MM.1S (cell line): ENCODE data around the gene ZKSCAN1.

Experiments used
- CTCF ChIP-seq: fragments of 300-600 bp; sonication (generic); IDR thresholded peaks from 2 replicates; pipeline ENCODE4 v1.5.1; 2016; ENCODE audit warnings: antibody characterized with exemption, low read length, mixed read lengths
- EZH2 ChIP-seq: fragments of 300-600 bp; sonication (generic); optimal IDR thresholded peaks from 2 replicates; pipeline ENCODE3; 2017; ENCODE audit warnings: low read depth, mild to moderate bottlenecking, antibody characterized with exemption, low read length, mixed read lengths

GRCh38 chr7:100044718-100045117 is 29.3 kb downstream of the ZKSCAN1 start:
- TF ChIP-seq CTCF: no peak
- TF ChIP-seq EZH2: no peak
